GM12878 (cell line): Measurements from ENCODE around the gene COL18A1. TPM values are rescaled to one million over a fixed set of nuclear protein-coding genes. Genes with fewer than 3 reads are reported as not detected.

Source experiments
- ATAC-seq: fragments of 200-7000 bp; cut with Tn5 transposase; 3 replicates; pipeline ENCODE4 v1.9.1; 2020; ENCODE audit warnings: mild to moderate bottlenecking, moderate library complexity
- BruUV-seq: library from RNA; stranded (reverse); fragments of 400-500 nt; replicated peaks from 2 replicates; lab custom pipeline; 2021; lab: Mats Ljungman, UMichigan
- CTCF ChIA-PET: fragments of 300-600 bp; sonication (Branson Sonifier 250); formaldehyde crosslinking; extraction: SDS; loops from one replicate; lab custom pipeline; 2021; ENCODE audit warnings: inconsistent platforms; lab: Yijun Ruan, JAX
- POLR2A ChIA-PET: fragments of 350-600 bp; formaldehyde crosslinking; extraction: SDS; loops from one replicate; lab custom pipeline; 2021; ENCODE audit warnings: inconsistent platforms; lab: Charles Lee
- RAD21 ChIA-PET: fragments of 300-600 bp; sonication (Branson Sonifier 250); formaldehyde crosslinking; loops from one replicate; lab custom pipeline; 2023; ENCODE audit warnings: antibody characterized with exemption; ENCODE audit not compliant: unreplicated experiment; lab: Charles Lee
- SMC1A ChIA-PET: fragments of 300-600 bp; sonication (Branson Sonifier 250); formaldehyde crosslinking; loops from one replicate; lab custom pipeline; 2023; ENCODE audit not compliant: unreplicated experiment, uncharacterized antibody; lab: Charles Lee
- DNase-seq: peaks from one replicate; pipeline ENCODE4 v3.0.0-alpha.2; 2011; ENCODE audit warnings: low read depth, low spot score
- FAIRE-seq: peaks from 3 replicates; lab custom pipeline; 2011; peaks lifted over from hg19 to GRCh38; lab: Jason Lieb, UNC
- H2AFZ ChIP-seq: 2 replicates; pipeline ENCODE4 v1.6.0; 2011; ENCODE audit warnings: low read depth, low read length, control low read depth; ENCODE audit not compliant: control insufficient read depth
- H3K27ac ChIP-seq: 2 replicates; pipeline ENCODE4 v1.5.1; 2011; ENCODE audit warnings: control low read depth; ENCODE audit not compliant: control insufficient read depth, insufficient read depth
- H3K27me3 ChIP-seq, 2 experiments: replicated peaks in 1 of 2; 2 replicates each; pipeline versions ENCODE4 v1.6.0 to v1.6.1; 2011; ENCODE audit warnings: low read length in 1 of 2; ENCODE audit not compliant: control insufficient read depth in 2 of 2, insufficient read depth in 2 of 2
- H3K36me3 ChIP-seq, 2 experiments: 2 replicates each; pipeline ENCODE4 v1.5.1; 2011; ENCODE audit warnings: low read length in 1 of 2; ENCODE audit not compliant: control insufficient read depth in 2 of 2, insufficient read depth in 2 of 2
- H3K4me1 ChIP-seq: 2 replicates; pipeline ENCODE4 v1.6.1; 2011; ENCODE audit warnings: mild to moderate bottlenecking, low read length, moderate library complexity, mixed read lengths; ENCODE audit not compliant: control insufficient read depth, insufficient read depth
- H3K4me2 ChIP-seq: 2 replicates; pipeline ENCODE4 v1.6.0; 2011; ENCODE audit warnings: control low read depth; ENCODE audit not compliant: control insufficient read depth, insufficient read depth
- H3K4me3 ChIP-seq: fragments of 200-600 bp; sonication (generic); 2 replicates; pipeline ENCODE4 v1.5.1; 2016
- H3K79me2 ChIP-seq: 2 replicates; pipeline ENCODE4 v1.6.0; 2011; ENCODE audit warnings: low read length; ENCODE audit not compliant: control insufficient read depth, insufficient read depth
- H3K9ac ChIP-seq: 2 replicates; pipeline ENCODE4 v1.8.0; 2011; ENCODE audit warnings: low read length, control low read depth, mixed read lengths; ENCODE audit not compliant: control insufficient read depth, insufficient read depth
- H3K9me3 ChIP-seq: replicated peaks from 3 replicates; pipeline ENCODE4 v1.5.1; 2011; ENCODE audit warnings: mild to moderate bottlenecking, low read length; ENCODE audit not compliant: control insufficient read depth, insufficient read depth
- H4K20me1 ChIP-seq: 2 replicates; pipeline ENCODE4 v1.6.0; 2011; ENCODE audit not compliant: control insufficient read depth, insufficient read depth
- CTCF ChIP-seq, 3 experiments: IDR thresholded peaks in 2 of 3; conservative IDR thresholded peaks in 1 of 3; 2 replicates each; pipeline ENCODE4 v1.5.1; 2011; ENCODE audit warnings: low read depth in 3 of 3, low read length in 3 of 3, mild to moderate bottlenecking in 3 of 3, control low read depth in 2 of 3, moderate library complexity in 2 of 3, inconsistent platforms in 1 of 3, mixed read lengths in 1 of 3; ENCODE audit not compliant: control insufficient read depth in 2 of 3, insufficient read depth in 1 of 3; ENCODE audit errors: extremely low read depth in 1 of 3
- NFYB ChIP-seq: IDR thresholded peaks from 2 replicates; pipeline ENCODE4 v1.6.1; 2011; ENCODE audit warnings: low read depth, mild to moderate bottlenecking, low read length, improper control_type of control experiment, moderate library complexity; ENCODE audit not compliant: insufficient read depth
- RAD51 ChIP-seq: fragments of 450-650 bp; IDR thresholded peaks from 2 replicates; pipeline ENCODE4 v1.6.1; 2016; ENCODE audit warnings: moderate library complexity, mild to moderate bottlenecking, inconsistent platforms
- REST ChIP-seq: IDR thresholded peaks from 2 replicates; pipeline ENCODE4 v1.6.1; 2012; ENCODE audit warnings: mild to moderate bottlenecking, low read depth, low read length
- ZNF592 ChIP-seq: fragments of 450-650 bp; IDR thresholded peaks from 2 replicates; pipeline ENCODE4 v1.6.1; 2017; ENCODE audit warnings: mild to moderate bottlenecking, moderate library complexity
- WGBS: methylation state at CpG from one replicate; pipeline ENCODE4 v1.1.6; 2016; ENCODE audit warnings: low lambda C conversion rate; ENCODE audit not compliant: insufficient replicate concordance, insufficient coverage; ENCODE audit errors: missing lambda C conversion rate; 5-methylcytosine and 5-hydroxymethylcytosine counted together
- in situ Hi-C: fragments of 300-500 bp; cut with MboI; formaldehyde crosslinking; loops from 9 replicates; pipeline ENCODE4 v1.14.3; 2018; ENCODE audit warnings: mixed read lengths
- intact Hi-C: fragments of 100-400 bp; cut with micrococcal nuclease; formaldehyde crosslinking; loops from one replicate; pipeline ENCODE4 v1.14.2; 2022; ENCODE audit not compliant: unreplicated experiment
- polyA plus RNA-seq, 11 experiments: library from polyadenylated mRNA; depleted of rRNA in 4 of 11; unstranded in 6 of 11; stranded (reverse) in 5 of 11; fragments of >200 nt; fragmentation: Nextera tagmentation in 4 of 11; fragmentation: Illumina TruSeq in 1 of 11; extraction: Ambion mirVana in 4 of 11; extraction: Trizol in 1 of 11; gene quantifications; 1 replicate in 1 of 11; 2 replicates in 10 of 11; pipeline versions ENCODE4 v1.2.1 to v1.2.3, GENCODE V29; 2011 to 2016; ENCODE audit warnings: inconsistent platforms in 2 of 11, missing spikeins in 2 of 11, low read depth in 1 of 11
- total RNA-seq, 4 experiments: library from RNA; depleted of rRNA in 3 of 4; stranded (reverse); fragments of >200 nt in 3 of 4; fragmentation: Illumina TruSeq in 1 of 4; extraction: Trizol in 1 of 4; gene quantifications; 2 replicates each; pipeline versions ENCODE4 v1.2.1 to v1.2.3, GENCODE V29; 2013 to 2021

The COL18A1 gene
- total and polyA plus RNA-seq, 10 of the 15 experiments (the other 5 are each of a cell fraction or from before 2014, with no cell fraction given) = under 0.01 to 0.49 (median 0.09) TPM; not detected in 3

- no peaks in the 10 kb centered on the region for H3K79me2 ChIP-seq
- SMC1A ChIA-PET = no interaction called here
These were observed 12.4 kb downstream of the COL18A1 start for GRCh38 chr21:45417256-45417950.

More at GRCh38 chr21:45417256-45417950, 12.4 kb downstream of the COL18A1 start:
- no peak overlapping the region for H3K9ac ChIP-seq
- no peak overlapping the region for H3K27ac ChIP-seq
- no peak overlapping the region for H3K4me3 ChIP-seq
- ChIA-PET RAD21 (no interaction called here), CTCF (no interaction called here)
- ATAC-seq = no peak
- no TSS peak for BruUV-seq
- in situ Hi-C loops = no loop called here
- no peak for TF ChIP-seq NFYB
- TF ChIP-seq CTCF (IDR thresholded peaks at IDR 0.05 in 2 of 3, conservative IDR thresholded peaks at IDR 0.05 in 1 of 3; ENCODE audit: control insufficient read depth in 2 of 3, extremely low read depth in 1 of 3, insufficient read depth in 1 of 3, low read depth in 3 of 3, low read length in 3 of 3) = no peak
- TF ChIP-seq ZNF592 = no peak
- TF ChIP-seq REST = no peak
- TF ChIP-seq RAD51 = no peak
- TF ChIP-seq, all 136 proteins: peak for 0
- Histone ChIP-seq H3K4me1 (no peaks in the 10 kb centered on the region), H3K9me3 (no peaks in the 10 kb centered on the region), H2AFZ (no peak overlapping the region), H3K36me3 (no peaks in the 10 kb centered on the region), H3K27me3 (peaks cover 0 to 4% of the 10 kb centered on the region in 2 experiments; a peak in 2 of 4 replicates), H3K4me2 (no peak overlapping the region), H4K20me1 (no peaks in the 10 kb centered on the region)
- WGBS = 30% methylated on average over 21 of the region's 22 CpGs
- POLR2A ChIA-PET = no interaction called here
- intact Hi-C loops = no loop called here
- FAIRE-seq = no peak
- no peak for DNase-seq
